ENCODE measurements around the gene IL20. TPM values are rescaled to one million over a fixed set of nuclear protein-coding genes. Genes with fewer than 3 reads are reported as not detected.

Gene IL20
- total and polyA plus RNA-seq, 10 of the 15 experiments (the other 5 are each of a cell fraction or from before 2014, with no cell fraction given), result 0.08 to 0.13 TPM; not detected in 8

GRCh38 chr1:206912445-206913095 lies 47.1 kb downstream of the IL20 start (continued):
- TF ChIP-seq ATF2 (IDR thresholded peaks at IDR 0.05; ENCODE audit: low read length), result no peak
- peak; percentile 82 for TF ChIP-seq HDGF (IDR thresholded peaks at IDR 0.05)
- TF ChIP-seq NBN (IDR thresholded peaks at IDR 0.05), result 0 out of 2 replicates have a peak, but pooled peaks have one; percentile 23
- TF ChIP-seq FOXK2 (IDR thresholded peaks at IDR 0.05), result no peak
- TF ChIP-seq MXI1 (IDR thresholded peaks at IDR 0.05; ENCODE audit: low read depth, low read length), result no peak
- TF ChIP-seq CTCF (IDR thresholded peaks at IDR 0.05 in 2 of 3, conservative IDR thresholded peaks at IDR 0.05 in 1 of 3; ENCODE audit: control insufficient read depth in 2 of 3, extremely low read depth in 1 of 3, insufficient read depth in 1 of 3, low read depth in 3 of 3, low read length in 3 of 3), result peak; percentile 71 to 90 (median 77); a peak in 5 of 6 replicates
- no peak for TF ChIP-seq PRDM15 (CRISPR knock-in tag; IDR thresholded peaks at IDR 0.05)
- TF ChIP-seq SMARCA5 (IDR thresholded peaks at IDR 0.05), result no peak
- TF ChIP-seq HCFC1 (IDR thresholded peaks at IDR 0.05; ENCODE audit: low read length), result no peak
- no peak for TF ChIP-seq IRF3 (IDR thresholded peaks at IDR 0.05)
- TF ChIP-seq ELK1 (IDR thresholded peaks at IDR 0.05; ENCODE audit: low read depth, low read length), result no peak
- TF ChIP-seq RCOR1 (conservative IDR thresholded peaks at IDR 0.05; ENCODE audit: low read depth, low read length), result no peak
- no peak for TF ChIP-seq TCF3 (IDR thresholded peaks at IDR 0.05; ENCODE audit: borderline replicate concordance, insufficient read depth, low read depth, low read length)
- TF ChIP-seq CHD1 (IDR thresholded peaks at IDR 0.05; ENCODE audit: low read depth, low read length), result no peak
- no peak for TF ChIP-seq ZNF687 (IDR thresholded peaks at IDR 0.05)
- peak; percentile 40; the same call in 1 of the 2 replicates for TF ChIP-seq POLR2A (IDR thresholded peaks at IDR 0.05; ENCODE audit: low read depth, low read length)
- no peak for TF ChIP-seq TBL1XR1 (IDR thresholded peaks at IDR 0.05; ENCODE audit: low read depth, low read length)

All from GM12878 (cell line).